MM.1S (cell line): ENCODE measurements around the gene IP6K1.
A peak's percentile ranks its signal among the peaks of the same experiment; 100 is the strongest.

ENCODE experiments used
- DNase-seq: peaks from one replicate; pipeline ENCODE4 v3.0.0-alpha.2; 2015
- H2AFZ ChIP-seq: fragments of 300-600 bp; sonication (generic); 2 replicates; pipeline ENCODE4 v1.6.0; 2016; ENCODE audit warnings: antibody characterized with exemption, low read length
- H3F3A ChIP-seq: fragments of 300-600 bp; sonication (generic); 2 replicates; pipeline ENCODE4 v1.6.1; 2016; ENCODE audit warnings: mild to moderate bottlenecking, antibody characterized with exemption, low read length, moderate library complexity, mixed read lengths; ENCODE audit not compliant: insufficient read depth
- H3K27ac ChIP-seq: fragments of 300-600 bp; sonication (generic); 2 replicates; pipeline ENCODE4 v1.5.1; 2016; ENCODE audit warnings: mild to moderate bottlenecking, low read length
- H3K27me3 ChIP-seq: fragments of 300-600 bp; sonication (generic); replicated peaks from 2 replicates; pipeline ENCODE4 v1.6.0; 2016; ENCODE audit warnings: low read length; ENCODE audit not compliant: insufficient read depth
- H3K36me3 ChIP-seq: fragments of 300-600 bp; sonication (generic); replicated peaks from 2 replicates; pipeline ENCODE4 v1.6.1; 2016; ENCODE audit warnings: mild to moderate bottlenecking, low read length, mixed read lengths; ENCODE audit not compliant: insufficient read depth
- H3K4me1 ChIP-seq: fragments of 300-600 bp; sonication (generic); 2 replicates; pipeline ENCODE4 v1.6.1; 2016; ENCODE audit warnings: low read length, mixed read lengths
- H3K4me2 ChIP-seq: fragments of 300-600 bp; sonication (generic); 2 replicates; pipeline ENCODE4 v1.6.0; 2016; ENCODE audit warnings: low read depth, low read length
- H3K4me3 ChIP-seq: fragments of 300-600 bp; sonication (generic); 2 replicates; pipeline ENCODE4 v1.5.1; 2016; ENCODE audit warnings: low read length, mixed read lengths
- H3K79me2 ChIP-seq: fragments of 300-600 bp; sonication (generic); 2 replicates; pipeline ENCODE4 v1.6.1; 2016; ENCODE audit warnings: mixed run types, low read length, mixed read lengths
- H3K9ac ChIP-seq: fragments of 300-600 bp; sonication (generic); 2 replicates; pipeline ENCODE4 v1.6.1; 2016; ENCODE audit warnings: low read length, mixed read lengths
- H3K9me2 ChIP-seq: fragments of 300-600 bp; sonication (generic); replicated peaks from 2 replicates; pipeline ENCODE4 v1.6.1; 2016; ENCODE audit warnings: mild to moderate bottlenecking, low read length, mixed read lengths; ENCODE audit not compliant: insufficient read depth
- H3K9me3 ChIP-seq: fragments of 300-600 bp; sonication (generic); replicated peaks from 2 replicates; pipeline ENCODE4 v1.6.1; 2016; ENCODE audit warnings: mild to moderate bottlenecking, low read length, mixed read lengths; ENCODE audit not compliant: insufficient read depth
- H4K20me1 ChIP-seq: fragments of 300-600 bp; sonication (generic); 2 replicates; pipeline ENCODE4 v1.6.1; 2016; ENCODE audit warnings: mild to moderate bottlenecking, low read length, moderate library complexity, mixed read lengths; ENCODE audit not compliant: insufficient read depth
- EZH2 ChIP-seq: fragments of 300-600 bp; sonication (generic); optimal IDR thresholded peaks from 2 replicates; pipeline ENCODE3; 2017; ENCODE audit warnings: low read depth, mild to moderate bottlenecking, antibody characterized with exemption, low read length, mixed read lengths
- EZH2phosphoT487 ChIP-seq: fragments of 300-600 bp; sonication (generic); IDR thresholded peaks from 2 replicates; pipeline ENCODE4 v1.6.1; 2018; ENCODE audit warnings: antibody characterized with exemption, low read length
- TF ChIP-seq, protein P1 (sequence below): fragments of 300-600 bp; sonication (generic); IDR thresholded peaks from 2 replicates; pipeline ENCODE4 v1.5.1; 2016; ENCODE audit warnings: antibody characterized with exemption, low read length, mixed read lengths

IP6K1 gene

DNA sequence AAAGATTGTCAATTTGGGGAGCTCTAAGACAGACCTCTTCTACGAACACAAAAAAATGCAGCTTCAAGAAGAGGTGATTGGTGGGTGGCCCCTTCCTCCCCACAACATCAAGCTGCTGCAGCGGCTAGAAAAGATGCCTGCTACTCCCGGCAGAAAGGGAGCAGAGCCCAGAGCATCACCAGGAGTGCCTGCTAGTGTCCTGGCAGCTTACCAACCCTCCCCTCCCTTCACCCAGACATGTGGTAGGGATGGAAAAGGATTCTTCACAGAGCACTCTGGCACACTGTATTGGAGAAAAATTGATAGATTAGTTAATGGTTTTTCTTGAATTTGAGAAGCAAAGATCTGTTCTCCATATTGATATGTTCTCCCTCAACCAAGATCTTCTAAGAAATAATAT, 10.8 kb downstream of the IP6K1 start:
- Histone ChIP-seq H3F3A (no peaks in the 10 kb centered on the region; the same call in 1 of the 2 replicates), H3K4me3 (no peak overlapping the region), H3K36me3 (no peaks in the 10 kb centered on the region), H3K9ac (no peak overlapping the region), H3K4me1 (no peaks in the 10 kb centered on the region), H3K9me2 (no peaks in the 10 kb centered on the region), H3K9me3 (no peaks in the 10 kb centered on the region), H3K27me3 (no peaks in the 10 kb centered on the region), H3K27ac (no peak overlapping the region), H3K4me2 (no peak overlapping the region), H4K20me1 (peaks cover 22% of the 10 kb centered on the region), H3K79me2 (peaks cover 82% of the 10 kb centered on the region), H2AFZ (no peak overlapping the region)
- DNase-seq = no peak
- TF ChIP-seq EZH2 (no peak), EZH2phosphoT487 (no peak)
- TF ChIP-seq, protein P1, sequence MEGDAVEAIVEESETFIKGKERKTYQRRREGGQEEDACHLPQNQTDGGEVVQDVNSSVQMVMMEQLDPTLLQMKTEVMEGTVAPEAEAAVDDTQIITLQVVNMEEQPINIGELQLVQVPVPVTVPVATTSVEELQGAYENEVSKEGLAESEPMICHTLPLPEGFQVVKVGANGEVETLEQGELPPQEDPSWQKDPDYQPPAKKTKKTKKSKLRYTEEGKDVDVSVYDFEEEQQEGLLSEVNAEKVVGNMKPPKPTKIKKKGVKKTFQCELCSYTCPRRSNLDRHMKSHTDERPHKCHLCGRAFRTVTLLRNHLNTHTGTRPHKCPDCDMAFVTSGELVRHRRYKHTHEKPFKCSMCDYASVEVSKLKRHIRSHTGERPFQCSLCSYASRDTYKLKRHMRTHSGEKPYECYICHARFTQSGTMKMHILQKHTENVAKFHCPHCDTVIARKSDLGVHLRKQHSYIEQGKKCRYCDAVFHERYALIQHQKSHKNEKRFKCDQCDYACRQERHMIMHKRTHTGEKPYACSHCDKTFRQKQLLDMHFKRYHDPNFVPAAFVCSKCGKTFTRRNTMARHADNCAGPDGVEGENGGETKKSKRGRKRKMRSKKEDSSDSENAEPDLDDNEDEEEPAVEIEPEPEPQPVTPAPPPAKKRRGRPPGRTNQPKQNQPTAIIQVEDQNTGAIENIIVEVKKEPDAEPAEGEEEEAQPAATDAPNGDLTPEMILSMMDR = no peak

DNA sequence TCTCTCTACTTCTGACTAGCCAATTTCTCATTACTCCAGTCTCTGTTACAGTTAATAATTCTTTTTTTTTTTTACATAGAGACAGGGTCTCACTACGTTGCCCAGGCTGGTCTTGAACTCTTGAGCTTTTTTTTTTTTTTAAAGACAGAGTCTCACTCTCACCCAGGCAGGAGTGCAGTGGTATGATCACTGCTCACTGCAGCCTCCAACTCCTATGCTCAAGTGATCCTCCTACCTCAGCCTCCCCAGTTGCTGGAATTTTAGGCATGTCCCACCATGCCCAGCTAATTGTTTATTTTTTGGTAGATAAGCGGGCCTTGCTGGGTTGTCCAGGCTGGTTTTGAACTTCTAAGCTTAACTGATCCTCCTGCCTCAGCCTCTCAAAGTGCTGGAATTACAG, 13.6 kb downstream of the IP6K1 start:
- Histone ChIP-seq H4K20me1 (peaks cover 29% of the 10 kb centered on the region), H3K4me1 (no peaks in the 10 kb centered on the region), H3K79me2 (peaks cover 86% of the 10 kb centered on the region), H3K4me3 (no peak overlapping the region), H2AFZ (no peak overlapping the region), H3K27me3 (no peaks in the 10 kb centered on the region), H3K9me3 (no peaks in the 10 kb centered on the region), H3F3A (no peaks in the 10 kb centered on the region; the same call in 1 of the 2 replicates), H3K27ac (no peak overlapping the region), H3K9me2 (no peaks in the 10 kb centered on the region), H3K4me2 (no peak overlapping the region), H3K9ac (no peak overlapping the region), H3K36me3 (no peaks in the 10 kb centered on the region)
- DNase-seq = no peak
- TF ChIP-seq, protein P1 = no peak
- no peak for TF ChIP-seq EZH2phosphoT487

- Histone ChIP-seq H3F3A (no peaks in the 10 kb centered on the region; the same call in 1 of the 2 replicates), H2AFZ (no peak overlapping the region), H3K36me3 (no peaks in the 10 kb centered on the region), H3K9ac (no peak overlapping the region), H3K27me3 (no peaks in the 10 kb centered on the region), H4K20me1 (peaks cover 29% of the 10 kb centered on the region), H3K79me2 (peaks cover 86% of the 10 kb centered on the region), H3K9me3 (no peaks in the 10 kb centered on the region), H3K4me1 (no peaks in the 10 kb centered on the region), H3K27ac (no peak overlapping the region), H3K9me2 (no peaks in the 10 kb centered on the region), H3K4me2 (no peak overlapping the region), H3K4me3 (no peak overlapping the region)
- DNase-seq = peak; percentile 13
- TF ChIP-seq, protein P1 = no peak
- TF ChIP-seq EZH2 = no peak
- no peak for TF ChIP-seq EZH2phosphoT487
Observed at GRCh38 chr3:49771340-49771938, 14.9 kb downstream of the IP6K1 start.
